HepG2 (cell line): ENCODE measurements around the gene SLC19A1. TPM values are rescaled to one million over a fixed set of nuclear protein-coding genes. Genes with fewer than 3 reads are reported as not detected.
A peak's percentile ranks its signal among the peaks of the same experiment; 100 is the strongest.

Experiments
- AFF4 ChIP-seq: sonication (generic); formaldehyde crosslinking; IDR thresholded peaks from 2 replicates; pipeline ENCODE4 v1.4.0; 2020; ENCODE audit warnings: missing genetic modification reagents
- AGO2 ChIP-seq: fragments of 200-400 bp; formaldehyde crosslinking; optimal IDR thresholded peaks from 2 replicates; pipeline ENCODE3; 2017; ENCODE audit warnings: mild to moderate bottlenecking, low read depth, low read length, moderate library complexity
- EEA1 ChIP-seq: sonication (generic); formaldehyde crosslinking; IDR thresholded peaks from 2 replicates; pipeline ENCODE4 v1.5.1; 2020; ENCODE audit warnings: mild to moderate bottlenecking, missing genetic modification reagents, borderline replicate concordance
- HBP1 ChIP-seq: IDR thresholded peaks from 2 replicates; pipeline ENCODE4 v1.6.1; 2016; ENCODE audit warnings: low read depth, control low read depth
- HOMEZ ChIP-seq: IDR thresholded peaks from 2 replicates; pipeline ENCODE4 v1.6.1; 2016; ENCODE audit warnings: low read depth
- KDM2A ChIP-seq: sonication (generic); formaldehyde crosslinking; IDR thresholded peaks from 2 replicates; pipeline ENCODE4 v1.4.0; 2020; ENCODE audit warnings: low read depth, missing genetic modification reagents, borderline replicate concordance
- ZNF142 ChIP-seq: sonication (generic); formaldehyde crosslinking; IDR thresholded peaks from 2 replicates; pipeline ENCODE4 v1.4.0; 2020; ENCODE audit warnings: missing genetic modification reagents
- ZNF234 ChIP-seq: sonication (generic); formaldehyde crosslinking; conservative IDR thresholded peaks from 2 replicates; pipeline ENCODE4 v1.5.1; 2020; ENCODE audit warnings: mild to moderate bottlenecking, missing genetic modification reagents
- ZNF446 ChIP-seq: sonication (generic); formaldehyde crosslinking; IDR thresholded peaks from 2 replicates; pipeline ENCODE4 v1.5.0; 2020; ENCODE audit warnings: mild to moderate bottlenecking, missing genetic modification reagents
- ZNF709 ChIP-seq: sonication (generic); formaldehyde crosslinking; IDR thresholded peaks from 2 replicates; pipeline ENCODE4 v1.5.0; 2020; ENCODE audit warnings: mild to moderate bottlenecking, missing genetic modification reagents
- ZNF772 ChIP-seq: sonication (generic); formaldehyde crosslinking; IDR thresholded peaks from 2 replicates; pipeline ENCODE4 v1.5.0; 2020; ENCODE audit warnings: mild to moderate bottlenecking, missing genetic modification reagents
- ZSCAN9 ChIP-seq: IDR thresholded peaks from 2 replicates; pipeline ENCODE4 v1.6.1; 2016; ENCODE audit warnings: borderline replicate concordance
- ZXDC ChIP-seq: sonication (generic); formaldehyde crosslinking; IDR thresholded peaks from 2 replicates; pipeline ENCODE4 v1.5.0; 2020; ENCODE audit warnings: mild to moderate bottlenecking, missing genetic modification reagents
- polyA plus RNA-seq, 8 experiments: library from polyadenylated mRNA; depleted of rRNA in 3 of 8; stranded (reverse) in 7 of 8; unstranded in 1 of 8; fragments of >200 nt; fragmentation: Illumina TruSeq in 4 of 8; extraction: Trizol in 4 of 8; gene quantifications; 2 replicates each; pipeline versions ENCODE4 v1.2.1 to v1.2.3, GENCODE V29; 2011 to 2016; ENCODE audit warnings: low read depth in 4 of 8, missing spikeins in 1 of 8, mixed read lengths in 1 of 8; ENCODE audit not compliant: insufficient read depth in 1 of 8
- total RNA-seq, 5 experiments: library from RNA; depleted of rRNA; stranded (reverse); fragments of >200 nt; fragmentation: Illumina TruSeq; extraction: Trizol; gene quantifications; 2 replicates each; pipeline ENCODE4 v1.2.3, GENCODE V29; 2016; ENCODE audit warnings: low read depth in 1 of 5

SLC19A1 gene
- total and polyA plus RNA-seq, 2 of the 13 experiments (the other 11 are each of a cell fraction or from before 2014, with no cell fraction given) = 21.8 to 23.0 TPM

GRCh38 chr21:45513003-45513717, 29.1 kb downstream of the SLC19A1 start (continued):
- TF ChIP-seq AFF4 (CRISPR knock-in tag) (no peak), ZXDC (CRISPR knock-in tag) (no peak), AGO2 (peak; percentile 95), KDM2A (0 out of 2 replicates have a peak, but pooled peaks have one; percentile 23), ZNF709 (no peak), HBP1 (CRISPR knock-in tag) (no peak), ZNF234 (CRISPR knock-in tag) (no peak), ZNF772 (CRISPR knock-in tag) (no peak), HOMEZ (CRISPR knock-in tag) (no peak), ZNF446 (CRISPR knock-in tag) (no peak), ZSCAN9 (no peak), ZNF142 (CRISPR knock-in tag) (no peak), EEA1 (CRISPR knock-in tag) (no peak)
